ENCODE measurements around the gene AHCTF1. TPM values are rescaled to one million over a fixed set of nuclear protein-coding genes. Genes with fewer than 3 reads are reported as not detected.

The AHCTF1 gene
- total RNA-seq, 4 donors from 2014 or later = 32.2 to 106 (median 38.2) TPM

DNA sequence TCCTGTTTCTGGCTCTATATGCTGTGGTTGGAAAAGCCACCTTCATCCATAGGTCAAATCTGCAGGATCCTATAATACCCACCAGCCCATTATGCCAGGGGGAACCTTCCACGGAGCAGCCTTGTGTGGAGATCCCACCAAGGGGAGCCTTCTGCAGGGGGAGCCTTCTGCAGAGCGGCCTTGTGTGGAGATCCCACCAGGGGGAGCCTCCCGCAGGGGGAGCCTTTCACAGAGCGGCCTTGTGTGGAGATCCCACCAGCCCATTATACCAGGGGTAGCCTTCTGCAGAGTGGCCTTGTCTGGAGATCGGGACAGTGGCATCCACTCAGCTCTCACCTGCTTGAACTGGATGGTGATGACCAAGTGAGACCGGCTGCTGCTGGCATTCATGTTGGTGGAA is 122.3 kb downstream of the AHCTF1 start:
- no peaks in the 10 kb centered on the region for H3K9me3 ChIP-seq
- no peak overlapping the region for H3K4me3 ChIP-seq
- DNase-seq (ENCODE audit: low spot score in 2 of 2) = no peak
- H3K27me3 ChIP-seq = no peaks in the 10 kb centered on the region
- H3K36me3 ChIP-seq = no peaks in the 10 kb centered on the region
- no peaks in the 10 kb centered on the region for H3K4me1 ChIP-seq
- WGBS = 100% methylated on average over 2 of the region's 6 CpGs
- no peak overlapping the region for H3K27ac ChIP-seq
- TF ChIP-seq, protein P1, sequence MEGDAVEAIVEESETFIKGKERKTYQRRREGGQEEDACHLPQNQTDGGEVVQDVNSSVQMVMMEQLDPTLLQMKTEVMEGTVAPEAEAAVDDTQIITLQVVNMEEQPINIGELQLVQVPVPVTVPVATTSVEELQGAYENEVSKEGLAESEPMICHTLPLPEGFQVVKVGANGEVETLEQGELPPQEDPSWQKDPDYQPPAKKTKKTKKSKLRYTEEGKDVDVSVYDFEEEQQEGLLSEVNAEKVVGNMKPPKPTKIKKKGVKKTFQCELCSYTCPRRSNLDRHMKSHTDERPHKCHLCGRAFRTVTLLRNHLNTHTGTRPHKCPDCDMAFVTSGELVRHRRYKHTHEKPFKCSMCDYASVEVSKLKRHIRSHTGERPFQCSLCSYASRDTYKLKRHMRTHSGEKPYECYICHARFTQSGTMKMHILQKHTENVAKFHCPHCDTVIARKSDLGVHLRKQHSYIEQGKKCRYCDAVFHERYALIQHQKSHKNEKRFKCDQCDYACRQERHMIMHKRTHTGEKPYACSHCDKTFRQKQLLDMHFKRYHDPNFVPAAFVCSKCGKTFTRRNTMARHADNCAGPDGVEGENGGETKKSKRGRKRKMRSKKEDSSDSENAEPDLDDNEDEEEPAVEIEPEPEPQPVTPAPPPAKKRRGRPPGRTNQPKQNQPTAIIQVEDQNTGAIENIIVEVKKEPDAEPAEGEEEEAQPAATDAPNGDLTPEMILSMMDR (IDR thresholded peaks at IDR 0.05) = no peak
- TF ChIP-seq EP300 (IDR thresholded peaks at IDR 0.05) (no peak), POLR2AphosphoS5 (IDR thresholded peaks at IDR 0.05) (no peak), POLR2A (IDR thresholded peaks at IDR 0.05) (no peak)

GRCh38 chr1:246805135-246805716 is 126.5 kb downstream of the AHCTF1 start:
- 63% methylated on average over 10 of the region's 10 CpGs for WGBS
- no peak for TF ChIP-seq POLR2A (IDR thresholded peaks at IDR 0.05)
- TF ChIP-seq POLR2AphosphoS5 (IDR thresholded peaks at IDR 0.05) = no peak
- no peak for TF ChIP-seq EP300 (IDR thresholded peaks at IDR 0.05)
- TF ChIP-seq, protein P1 (IDR thresholded peaks at IDR 0.05) = no peak
- Histone ChIP-seq H3K27me3 (no peaks in the 10 kb centered on the region), H3K36me3 (no peaks in the 10 kb centered on the region), H3K4me1 (no peaks in the 10 kb centered on the region), H3K27ac (no peak overlapping the region), H3K4me3 (no peak overlapping the region), H3K9me3 (no peaks in the 10 kb centered on the region)
- DNase-seq (ENCODE audit: low spot score in 2 of 2) = no peak

- no peak for DNase-seq (ENCODE audit: low spot score in 2 of 2)
- Histone ChIP-seq H3K4me3 (no peak overlapping the region), H3K36me3 (no peaks in the 10 kb centered on the region), H3K27me3 (no peaks in the 10 kb centered on the region), H3K27ac (no peak overlapping the region), H3K9me3 (no peaks in the 10 kb centered on the region), H3K4me1 (no peaks in the 10 kb centered on the region)
- 93% methylated on average over 5 of the region's 5 CpGs for WGBS
- no peak for TF ChIP-seq POLR2AphosphoS5 (IDR thresholded peaks at IDR 0.05)
- TF ChIP-seq EP300 (IDR thresholded peaks at IDR 0.05) = no peak
- TF ChIP-seq, protein P1 (IDR thresholded peaks at IDR 0.05) = no peak
- no peak for TF ChIP-seq POLR2A (IDR thresholded peaks at IDR 0.05)
Observed at GRCh38 chr1:246803883-246804282, 127.9 kb downstream of the AHCTF1 start.

DNA sequence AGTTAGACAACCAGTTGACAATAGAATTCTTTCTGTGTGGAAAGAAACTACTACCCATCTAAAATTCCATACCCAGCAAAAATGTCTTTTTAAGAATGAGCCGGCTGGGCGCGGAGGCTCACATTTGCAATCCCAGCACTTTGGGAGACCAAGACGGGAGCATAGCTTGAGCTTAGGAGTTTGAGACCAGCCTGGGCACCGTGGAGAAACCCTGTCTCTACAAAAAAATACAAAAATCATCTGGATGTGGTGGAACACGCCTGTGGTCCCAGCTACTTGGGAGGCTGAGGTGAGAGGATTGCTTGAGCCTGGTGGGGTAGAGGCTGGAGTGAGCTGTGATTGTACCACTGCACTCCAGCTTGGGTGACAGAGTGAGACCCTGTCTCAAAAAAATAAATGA is 128.4 kb downstream of the AHCTF1 start:
- no peaks in the 10 kb centered on the region for H3K9me3 ChIP-seq
- WGBS = 91% methylated on average over 6 of the region's 6 CpGs
- H3K4me3 ChIP-seq = no peak overlapping the region
- H3K36me3 ChIP-seq = no peaks in the 10 kb centered on the region
- no peak overlapping the region for H3K27ac ChIP-seq
- no peaks in the 10 kb centered on the region for H3K4me1 ChIP-seq
- no peaks in the 10 kb centered on the region for H3K27me3 ChIP-seq
- no peak for DNase-seq (ENCODE audit: low spot score in 2 of 2)
- TF ChIP-seq POLR2AphosphoS5 (IDR thresholded peaks at IDR 0.05) (no peak), POLR2A (IDR thresholded peaks at IDR 0.05) (no peak), EP300 (IDR thresholded peaks at IDR 0.05) (no peak)
- TF ChIP-seq, protein P1 (IDR thresholded peaks at IDR 0.05) = no peak

GRCh38 chr1:246801241-246802020 is 130.3 kb downstream of the AHCTF1 start:
- H3K4me1 ChIP-seq = no peaks in the 10 kb centered on the region
- H3K27ac ChIP-seq = no peak overlapping the region
- DNase-seq (ENCODE audit: low spot score in 2 of 2) = peak in 1 of 2 donors; percentile 23
- no peaks in the 10 kb centered on the region for H3K36me3 ChIP-seq
- 78% methylated on average over 11 of the region's 11 CpGs for whole genome bisulfite sequencing
- no peaks in the 10 kb centered on the region for H3K27me3 ChIP-seq
- H3K4me3 ChIP-seq = no peak overlapping the region
- no peaks in the 10 kb centered on the region for H3K9me3 ChIP-seq
- TF ChIP-seq, protein P1 (IDR thresholded peaks at IDR 0.05) = no peak
- no peak for TF ChIP-seq POLR2AphosphoS5 (IDR thresholded peaks at IDR 0.05)
- no peak for TF ChIP-seq POLR2A (IDR thresholded peaks at IDR 0.05)
- TF ChIP-seq EP300 (IDR thresholded peaks at IDR 0.05) = no peak

All from suprapubic skin (tissue), 4 donors.